ENCODE measurements around the gene CCDC82. TPM values are rescaled to one million over a fixed set of nuclear protein-coding genes. Genes with fewer than 3 reads are reported as not detected.
"Not testable (repeated sequence)": the region's sequence is repeated elsewhere in the genome, so short reads cannot be mapped to it uniquely, and the experiment has no call there.

Gene CCDC82
- total and polyA plus RNA-seq, 7 donors: 9.5 to 39.2 (median 24.4) TPM

DNA sequence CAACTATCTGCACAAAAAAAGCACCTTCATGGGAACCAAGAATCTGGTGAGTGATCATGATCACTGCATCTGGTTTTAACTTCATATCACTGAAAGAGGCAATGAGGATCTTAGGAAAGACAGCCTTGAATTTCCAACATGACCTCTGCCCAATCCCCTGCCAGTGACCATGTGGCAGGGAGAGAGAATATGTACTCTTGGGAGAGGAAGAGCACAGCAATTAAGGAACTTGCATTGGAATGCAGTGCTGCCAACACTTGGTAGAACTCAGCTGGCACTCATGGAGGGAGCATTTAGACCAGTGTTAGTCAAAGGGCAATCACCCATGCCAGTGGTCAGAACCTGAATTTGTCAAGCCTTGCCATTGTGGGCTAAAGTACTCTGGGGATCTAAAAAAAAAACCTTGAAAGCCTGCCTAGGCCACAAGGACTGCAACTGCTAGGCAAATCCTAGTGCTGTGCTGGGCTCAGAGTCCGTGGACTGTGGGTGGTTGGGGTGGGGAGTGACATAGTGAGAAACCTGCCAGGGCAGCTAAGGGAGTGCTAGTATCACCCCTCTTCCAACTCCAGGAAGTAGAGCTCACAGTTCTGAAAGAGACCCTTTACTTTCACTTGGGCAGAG is 23.2 kb upstream of the CCDC82 start:
- DNase-seq: no peak
- 64 to 83% methylated on average over 1 of the region's 1 CpG for WGBS, 2 donors
- Histone ChIP-seq H3K27ac (no peak overlapping the region), H3K4me3 (no peak overlapping the region), H3K9me3 (no peaks in the 10 kb centered on the region), H3K27me3 (no peaks in the 10 kb centered on the region), H3K36me3 (no peaks in the 10 kb centered on the region), H3K4me1 (no peaks in the 10 kb centered on the region)
- TF ChIP-seq, protein P1, sequence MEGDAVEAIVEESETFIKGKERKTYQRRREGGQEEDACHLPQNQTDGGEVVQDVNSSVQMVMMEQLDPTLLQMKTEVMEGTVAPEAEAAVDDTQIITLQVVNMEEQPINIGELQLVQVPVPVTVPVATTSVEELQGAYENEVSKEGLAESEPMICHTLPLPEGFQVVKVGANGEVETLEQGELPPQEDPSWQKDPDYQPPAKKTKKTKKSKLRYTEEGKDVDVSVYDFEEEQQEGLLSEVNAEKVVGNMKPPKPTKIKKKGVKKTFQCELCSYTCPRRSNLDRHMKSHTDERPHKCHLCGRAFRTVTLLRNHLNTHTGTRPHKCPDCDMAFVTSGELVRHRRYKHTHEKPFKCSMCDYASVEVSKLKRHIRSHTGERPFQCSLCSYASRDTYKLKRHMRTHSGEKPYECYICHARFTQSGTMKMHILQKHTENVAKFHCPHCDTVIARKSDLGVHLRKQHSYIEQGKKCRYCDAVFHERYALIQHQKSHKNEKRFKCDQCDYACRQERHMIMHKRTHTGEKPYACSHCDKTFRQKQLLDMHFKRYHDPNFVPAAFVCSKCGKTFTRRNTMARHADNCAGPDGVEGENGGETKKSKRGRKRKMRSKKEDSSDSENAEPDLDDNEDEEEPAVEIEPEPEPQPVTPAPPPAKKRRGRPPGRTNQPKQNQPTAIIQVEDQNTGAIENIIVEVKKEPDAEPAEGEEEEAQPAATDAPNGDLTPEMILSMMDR (IDR thresholded peaks at IDR 0.05): no peak
- no peak for TF ChIP-seq POLR2A (IDR thresholded peaks at IDR 0.05)
- TF ChIP-seq EP300 (IDR thresholded peaks at IDR 0.05): no peak
- no peak for TF ChIP-seq POLR2AphosphoS5 (IDR thresholded peaks at IDR 0.05)
- intact Hi-C loops (cut with DNase I): no loop called here

GRCh38 chr11:96411412-96411811 is 21.7 kb upstream of the CCDC82 start:
- H3K27ac ChIP-seq; H3K27me3 ChIP-seq; H3K4me3 ChIP-seq; DNase-seq; H3K9me3 ChIP-seq; H3K4me1 ChIP-seq; H3K36me3 ChIP-seq; intact Hi-C loops (cut with DNase I): not testable (repeated sequence)
- 53 to 80% methylated on average over 18 of the region's 18 CpGs for WGBS, 2 donors

- Histone ChIP-seq H3K36me3 (no peaks in the 10 kb centered on the region), H3K27me3 (no peaks in the 10 kb centered on the region), H3K4me3 (no peak overlapping the region), H3K27ac (no peak overlapping the region), H3K9me3 (no peaks in the 10 kb centered on the region), H3K4me1 (no peaks in the 10 kb centered on the region)
- WGBS, 2 donors: 94 to 98% methylated on average over 1 of the region's 1 CpG
- intact Hi-C loops (cut with DNase I): no loop called here
- TF ChIP-seq, protein P1 (IDR thresholded peaks at IDR 0.05): no peak
- TF ChIP-seq POLR2AphosphoS5 (IDR thresholded peaks at IDR 0.05) (no peak), POLR2A (IDR thresholded peaks at IDR 0.05) (no peak), EP300 (IDR thresholded peaks at IDR 0.05) (no peak)
- DNase-seq: no peak
Observed at GRCh38 chr11:96400697-96401096, 11.0 kb upstream of the CCDC82 start.

DNA sequence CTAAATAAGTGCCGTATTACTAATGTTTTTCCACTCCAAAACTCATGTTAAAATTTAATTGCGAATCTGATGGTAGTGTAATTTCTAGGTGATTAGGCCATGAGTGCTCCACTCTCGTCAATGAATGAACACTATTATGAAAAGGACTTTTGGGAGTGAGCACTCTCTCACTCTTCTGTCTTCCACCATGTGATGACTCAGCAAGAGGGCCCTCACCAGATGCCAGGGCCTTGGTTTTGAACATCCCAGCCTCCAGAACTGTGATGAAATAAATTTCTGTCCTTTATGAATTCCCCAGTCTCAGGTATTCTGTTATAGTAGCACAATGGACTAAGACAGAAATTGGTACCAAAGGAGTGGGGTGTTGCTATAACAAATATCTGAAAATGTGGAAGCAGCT is 8.2 kb upstream of the CCDC82 start:
- Histone ChIP-seq H3K9me3 (no peaks in the 10 kb centered on the region), H3K27me3 (no peaks in the 10 kb centered on the region), H3K36me3 (no peaks in the 10 kb centered on the region), H3K4me1 (no peaks in the 10 kb centered on the region), H3K27ac (no peak overlapping the region), H3K4me3 (no peak overlapping the region)
- intact Hi-C loops (cut with DNase I): no loop called here
- no peak for DNase-seq
- WGBS, 2 donors: 94 to 96% methylated on average over 3 of the region's 3 CpGs
- TF ChIP-seq, protein P1 (IDR thresholded peaks at IDR 0.05): no peak
- no peak for TF ChIP-seq EP300 (IDR thresholded peaks at IDR 0.05)
- TF ChIP-seq POLR2A (IDR thresholded peaks at IDR 0.05): no peak
- no peak for TF ChIP-seq POLR2AphosphoS5 (IDR thresholded peaks at IDR 0.05)

- Histone ChIP-seq H3K9me3 (no peaks in the 10 kb centered on the region), H3K36me3 (no peaks in the 10 kb centered on the region), H3K27ac (no peak overlapping the region), H3K4me3 (no peak overlapping the region), H3K27me3 (no peaks in the 10 kb centered on the region), H3K4me1 (peaks cover 0 to 1% (median 0%) of the 10 kb centered on the region in 4 donors)
- DNase-seq: no peak
- intact Hi-C loops (cut with DNase I): no loop called here
- 80 to 82% methylated on average over 4 of the region's 4 CpGs for WGBS, 2 donors
- TF ChIP-seq POLR2A (IDR thresholded peaks at IDR 0.05) (no peak), POLR2AphosphoS5 (IDR thresholded peaks at IDR 0.05) (no peak), EP300 (IDR thresholded peaks at IDR 0.05) (no peak)
- TF ChIP-seq, protein P1 (IDR thresholded peaks at IDR 0.05): no peak
Observed at GRCh38 chr11:96396637-96397036, 6.9 kb upstream of the CCDC82 start.
